ENCODE data around the gene IL4I1. TPM values are rescaled to one million over a fixed set of nuclear protein-coding genes. Genes with fewer than 3 reads are reported as not detected.

The IL4I1 gene
- total RNA-seq, 1 donor from 2014 or later: 20.6 TPM

GRCh38 chr19:49880162-49880869 is 16.4 kb downstream of the IL4I1 start:
- no peak for DNase-seq (ENCODE audit: extremely low read depth, low read depth, low spot score)

- no peak for DNase-seq (ENCODE audit: extremely low read depth, low read depth, low spot score)
These were observed 17.3 kb downstream of the IL4I1 start for GRCh38 chr19:49879243-49879963.

- DNase-seq (ENCODE audit: extremely low read depth, low read depth, low spot score): no peak
These were observed 18.0 kb downstream of the IL4I1 start for GRCh38 chr19:49878744-49879070.

GRCh38 chr19:49877879-49878743 is 18.6 kb downstream of the IL4I1 start:
- no peak for DNase-seq (ENCODE audit: extremely low read depth, low read depth, low spot score)

- peak; percentile 99 for DNase-seq (ENCODE audit: extremely low read depth, low read depth, low spot score)
These were observed 19.4 kb downstream of the IL4I1 start, which contains the start of the genes AKT1S1 and TBC1D17 for GRCh38 chr19:49877020-49877878. AKT1S1 (minus strand) TSS chr19:49877355; CDS start chr19:49873295, 4,060 bp downstream. TBC1D17 (plus strand) TSS chr19:49877702; CDS start chr19:49877724, 22 bp downstream.

- peak; percentile 95 for DNase-seq (ENCODE audit: extremely low read depth, low read depth, low spot score)
These were observed 20.2 kb downstream of the IL4I1 start for GRCh38 chr19:49876422-49877019.

- no peak for DNase-seq (ENCODE audit: extremely low read depth, low read depth, low spot score)
These were observed 20.7 kb downstream of the IL4I1 start for GRCh38 chr19:49875857-49876421.

- no peak for DNase-seq (ENCODE audit: extremely low read depth, low read depth, low spot score)
These were observed 21.5 kb downstream of the IL4I1 start for GRCh38 chr19:49875177-49875576.

- no peak for DNase-seq (ENCODE audit: extremely low read depth, low read depth, low spot score)
These were observed 22.1 kb downstream of the IL4I1 start for GRCh38 chr19:49874503-49875157.

GRCh38 chr19:49873834-49874233 is 22.9 kb downstream of the IL4I1 start:
- DNase-seq (ENCODE audit: extremely low read depth, low read depth, low spot score): no peak

- no peak for DNase-seq (ENCODE audit: extremely low read depth, low read depth, low spot score)
These were observed 23.6 kb downstream of the IL4I1 start for GRCh38 chr19:49873129-49873521.

- DNase-seq (ENCODE audit: extremely low read depth, low read depth, low spot score): no peak
These were observed 24.2 kb downstream of the IL4I1 start for GRCh38 chr19:49872245-49873128.

- no peak for DNase-seq (ENCODE audit: extremely low read depth, low read depth, low spot score)
These were observed 25.2 kb downstream of the IL4I1 start for GRCh38 chr19:49871349-49871985.

GRCh38 chr19:49870309-49870901 is 26.3 kb downstream of the IL4I1 start:
- DNase-seq (ENCODE audit: extremely low read depth, low read depth, low spot score): no peak

- DNase-seq (ENCODE audit: extremely low read depth, low read depth, low spot score): peak; percentile 99
These were observed 27.0 kb downstream of the IL4I1 start for GRCh38 chr19:49869484-49870308.

GRCh38 chr19:49869009-49869483 is 27.6 kb downstream of the IL4I1 start:
- no peak for DNase-seq (ENCODE audit: extremely low read depth, low read depth, low spot score)

All from glomerular endothelial cell (primary cell).